NCI-H460 (cell line): Measurements from ENCODE around the gene HPS1. TPM values are rescaled to one million over a fixed set of nuclear protein-coding genes. Genes with fewer than 3 reads are reported as not detected.
"Not testable (repeated sequence)": the region's sequence is repeated elsewhere in the genome, so short reads cannot be mapped to it uniquely, and the experiment has no call there.

ENCODE experiments used
- DNase-seq: peaks from one replicate; pipeline ENCODE4 v3.0.0-alpha.2; 2016; ENCODE audit warnings: low read depth; ENCODE audit errors: extremely low read depth
- total RNA-seq: library from RNA; depleted of rRNA; stranded (reverse); fragments of >200 nt; shearing (Covaris generic); gene quantifications from 2 replicates; pipeline ENCODE4 v1.2.3, GENCODE V29; 2014

The HPS1 gene
- total RNA-seq, 1 experiment from 2014 or later: 36.6 TPM

DNA sequence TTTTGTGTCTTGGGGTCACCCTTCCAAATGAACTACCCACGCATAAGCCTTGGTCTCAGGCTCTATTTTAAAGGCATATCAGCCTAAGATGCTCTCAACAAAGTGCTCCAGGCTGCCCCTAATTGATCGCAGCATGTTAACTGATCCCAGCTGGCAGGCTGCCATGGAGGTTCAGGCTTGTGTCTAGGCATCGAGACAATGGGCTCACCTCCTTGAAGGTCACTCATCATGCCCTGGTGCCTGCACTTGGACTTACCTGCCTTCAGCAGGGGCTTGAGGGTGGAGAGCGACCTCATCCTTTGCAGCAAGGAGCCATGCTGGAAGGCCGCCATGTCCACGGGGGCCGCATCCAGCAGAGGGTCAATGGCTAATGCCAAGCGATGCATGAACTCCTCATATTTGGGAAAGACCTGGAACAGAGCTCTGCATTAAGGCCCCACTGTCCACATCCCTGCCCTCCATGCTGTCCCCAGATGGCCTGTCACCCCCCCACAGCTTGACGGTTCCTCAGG, 49.6 kb downstream of the HPS1 start:
- no peak for DNase-seq

GRCh38 chr10:98396096-98397063, 50.4 kb downstream of the HPS1 start:
- DNase-seq: no peak

DNA sequence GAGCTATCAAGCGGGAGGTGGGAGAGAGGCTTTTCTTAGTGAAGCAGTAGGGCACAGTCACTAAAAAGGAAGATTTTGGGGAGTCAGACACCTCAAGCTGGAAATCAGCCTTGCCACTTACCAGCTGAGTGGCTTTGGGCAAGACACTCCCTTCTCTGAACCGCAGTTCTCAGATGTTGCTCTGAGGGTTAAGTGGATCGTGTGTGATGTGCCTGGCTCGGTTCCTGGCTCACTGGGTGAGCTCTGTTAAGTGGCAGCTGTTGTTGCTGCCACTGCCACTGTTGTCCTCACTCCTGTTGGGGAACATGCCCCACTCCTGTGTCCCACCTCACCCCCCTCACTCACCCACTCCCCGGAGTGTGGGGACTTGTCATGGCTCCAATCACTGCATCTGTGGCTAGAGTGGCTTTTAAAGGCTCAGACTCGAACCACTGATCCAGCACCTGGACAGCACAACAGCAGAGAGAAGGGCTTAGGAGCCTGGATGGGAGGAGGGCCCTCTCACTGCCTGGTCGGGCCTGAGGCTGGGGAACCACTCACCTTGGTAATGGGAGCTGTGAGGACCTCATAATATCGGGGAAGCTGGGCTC, 51.8 kb downstream of the HPS1 start:
- DNase-seq: no peak

- no peak for DNase-seq
Observed at GRCh38 chr10:98391578-98391991, 55.1 kb downstream of the HPS1 start.

DNA sequence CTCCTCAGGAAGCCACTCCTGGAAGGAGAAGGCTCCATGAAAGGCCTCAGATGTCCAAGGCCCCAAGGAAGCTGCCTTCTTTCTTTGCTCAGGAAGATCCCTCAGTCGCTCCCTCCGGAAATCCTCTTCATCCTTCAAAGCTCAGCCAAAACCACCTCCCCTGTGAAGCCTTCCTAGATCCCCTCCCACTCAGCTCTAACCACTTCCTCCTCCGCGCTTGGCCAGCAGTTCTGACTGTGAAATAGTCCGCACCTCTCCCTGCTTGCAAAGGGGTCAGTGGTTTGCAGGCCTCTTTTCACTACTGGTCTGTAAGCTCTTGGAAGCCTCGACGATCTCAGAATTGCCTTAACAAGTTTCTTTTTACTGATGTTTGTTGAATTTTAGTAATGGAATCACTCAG, 55.7 kb downstream of the HPS1 start:
- DNase-seq: no peak

GRCh38 chr10:98390406-98390805, 56.3 kb downstream of the HPS1 start:
- DNase-seq: no peak

GRCh38 chr10:98389398-98389797, 57.3 kb downstream of the HPS1 start:
- no peak for DNase-seq

GRCh38 chr10:98388101-98388655, 58.6 kb downstream of the HPS1 start:
- DNase-seq: no peak

DNA sequence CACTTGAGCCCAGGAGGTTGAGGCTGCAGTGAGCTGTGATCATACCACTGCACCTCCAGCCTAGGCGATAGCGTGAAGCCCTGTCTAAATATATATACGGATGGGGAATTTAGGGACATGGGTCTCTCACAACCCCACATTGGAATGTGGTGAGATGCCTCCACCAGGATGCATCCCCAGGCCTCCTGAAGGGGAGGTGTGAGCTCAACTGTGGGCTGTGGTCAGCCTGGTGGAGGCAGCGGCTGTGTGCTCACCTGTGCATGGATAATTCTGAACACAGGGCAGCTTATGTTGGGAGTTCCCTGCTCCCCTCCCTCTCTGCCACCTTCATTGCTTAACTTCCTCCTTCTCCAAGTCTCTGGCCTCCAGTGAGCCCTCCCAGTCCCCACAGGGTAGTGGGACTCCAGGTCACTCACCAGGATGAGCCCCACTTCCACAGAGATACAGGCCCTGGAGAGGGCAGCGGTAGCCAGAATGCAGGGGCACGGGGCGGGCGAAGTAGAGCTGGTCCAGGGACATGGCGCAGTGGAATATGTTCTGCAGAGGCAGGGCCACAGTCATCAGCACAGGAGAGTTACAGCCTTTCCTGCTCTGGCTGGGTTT, 62.1 kb downstream of the HPS1 start:
- DNase-seq: no peak

DNA sequence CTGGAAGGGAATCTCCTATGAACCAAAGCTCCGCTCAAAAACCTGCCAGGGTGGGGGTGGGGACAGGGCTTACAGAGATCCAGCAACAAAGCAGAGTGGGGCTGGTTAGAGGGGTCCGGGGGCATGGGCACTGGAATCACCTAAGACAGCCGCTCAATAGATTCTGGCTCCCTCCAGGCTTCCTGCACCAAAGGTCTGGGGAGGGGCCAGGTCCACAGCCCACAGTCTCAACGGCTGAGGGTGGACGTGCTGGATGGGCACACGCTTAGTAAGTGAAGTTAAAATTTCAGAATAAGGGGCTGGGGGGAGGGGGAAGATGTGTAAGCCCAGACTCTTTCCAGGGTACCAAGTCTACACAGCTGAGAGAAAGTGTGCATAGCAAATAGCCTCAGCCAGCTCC, 62.9 kb downstream of the HPS1 start:
- DNase-seq: no peak

DNA sequence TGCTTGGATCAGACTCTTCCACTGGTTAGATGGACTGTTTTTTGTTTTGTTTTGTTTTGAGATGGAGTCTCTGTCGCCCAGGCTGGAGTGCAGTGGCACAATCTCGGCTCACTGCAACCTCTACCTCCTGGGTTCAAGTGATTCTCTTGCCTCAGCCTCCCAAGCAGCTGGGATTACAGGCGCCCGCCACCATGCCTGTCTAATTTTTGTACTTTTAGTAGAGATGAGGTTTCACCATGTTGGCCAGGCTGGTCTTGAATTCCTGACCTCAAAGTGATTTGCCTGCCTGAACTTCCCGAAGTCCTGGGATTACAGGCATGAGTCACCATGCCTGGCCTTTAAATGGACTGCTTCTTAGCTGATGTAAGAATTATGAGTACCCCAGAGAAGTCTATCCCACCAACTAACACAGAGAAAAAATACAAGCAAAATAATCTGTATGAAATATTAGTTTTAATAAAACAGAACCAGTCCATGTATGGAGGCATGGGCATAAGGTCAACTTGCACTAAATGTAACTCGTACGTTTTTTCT, 63.5 kb downstream of the HPS1 start:
- not testable (repeated sequence) for DNase-seq

DNA sequence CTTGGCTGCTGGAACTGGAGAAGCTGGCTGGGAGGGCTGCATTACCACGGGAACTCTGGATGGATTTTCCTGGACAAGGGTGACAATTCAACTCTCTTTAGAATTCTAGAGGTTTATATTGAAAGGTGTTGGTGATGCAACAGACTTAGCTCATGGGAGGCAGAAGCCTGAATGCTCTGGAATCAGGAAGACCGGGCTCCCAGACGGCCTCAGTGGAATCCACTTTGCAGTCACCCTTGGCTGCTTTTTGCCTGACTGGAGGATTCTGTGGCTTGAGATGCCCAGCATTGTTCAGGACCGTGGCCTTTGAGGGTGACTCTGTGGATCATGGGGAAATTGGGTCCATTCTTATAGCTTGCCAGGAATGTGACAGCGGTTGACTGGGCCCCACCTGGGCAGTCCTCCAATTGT, 64.0 kb downstream of the HPS1 start:
- no peak for DNase-seq

DNA sequence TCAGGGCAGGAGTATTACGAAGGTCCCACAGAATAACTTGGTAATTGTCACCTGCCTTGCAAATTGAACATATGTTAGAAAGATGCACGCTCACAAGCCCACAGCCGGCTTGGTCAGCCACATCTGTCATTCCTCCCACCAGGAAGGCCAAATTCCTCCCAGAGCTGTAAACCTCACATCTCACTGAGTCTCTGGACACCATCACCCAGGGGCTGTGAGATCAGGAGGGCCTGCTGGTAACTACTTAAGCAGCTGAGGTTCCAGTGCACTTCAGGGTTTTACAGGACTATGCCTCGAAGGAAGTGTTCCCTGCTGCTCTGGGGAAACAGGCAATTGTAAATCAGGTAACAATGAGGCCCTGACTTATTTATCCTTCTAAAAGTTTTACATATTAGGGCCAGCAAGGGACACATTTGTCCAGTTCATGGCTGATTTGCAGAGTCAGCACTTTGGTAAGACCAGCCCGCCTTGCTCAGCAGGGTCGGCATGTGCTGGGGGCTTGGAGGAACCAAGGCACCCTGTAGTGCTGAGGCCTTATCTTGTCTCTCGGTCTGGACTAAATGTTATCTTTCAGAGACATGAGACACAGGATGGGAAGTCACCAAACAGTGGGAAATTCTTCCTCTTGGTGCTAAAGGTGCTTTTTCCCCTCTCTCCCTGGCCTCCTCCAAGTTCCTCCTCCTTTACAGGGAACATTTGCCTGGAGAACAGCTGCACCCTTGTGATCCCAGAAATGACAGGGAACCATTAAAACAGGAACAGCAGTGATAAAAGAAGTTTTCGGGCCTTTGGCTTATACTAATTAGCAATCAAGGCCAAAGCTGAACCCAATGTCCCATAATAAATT, 66.0 kb downstream of the HPS1 start:
- no peak for DNase-seq

DNA sequence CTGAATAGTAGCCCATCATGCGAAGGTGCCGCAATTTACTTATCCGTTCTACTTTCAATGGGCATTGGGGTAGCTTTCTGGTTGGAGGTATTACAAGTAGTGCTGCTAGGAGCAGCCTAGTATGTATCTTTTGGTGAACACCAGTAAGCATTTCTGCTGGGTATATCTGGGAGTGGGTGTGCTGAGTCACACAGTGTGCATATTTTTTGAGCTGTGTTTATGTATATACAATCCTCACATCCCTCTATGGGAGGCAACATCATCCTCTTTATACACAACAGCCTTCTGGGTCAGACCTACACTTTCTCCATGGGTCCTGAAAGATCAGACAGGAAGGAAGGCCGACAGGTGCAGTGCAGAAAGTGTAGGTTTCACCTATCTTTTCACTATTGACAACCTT, 68.0 kb downstream of the HPS1 start:
- DNase-seq: no peak

DNA sequence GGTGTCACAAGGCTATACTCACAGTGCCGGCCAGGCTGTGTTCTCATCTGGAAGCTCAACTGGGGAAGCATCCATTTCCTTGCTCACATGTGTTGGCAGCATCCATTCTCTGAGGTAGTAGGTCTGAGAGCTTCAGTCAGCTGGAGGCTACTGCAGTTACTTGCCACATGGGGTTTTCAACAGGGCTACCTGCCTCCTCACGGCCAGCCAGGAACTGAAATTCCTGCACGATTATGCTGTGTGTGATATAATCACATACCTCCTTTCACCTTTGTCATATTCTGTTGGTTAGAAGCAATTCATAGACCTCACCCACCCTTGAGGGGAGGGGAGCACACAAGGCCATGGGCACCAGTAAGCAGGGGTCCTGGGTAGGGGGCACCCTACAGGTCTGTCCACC, 69.2 kb downstream of the HPS1 start:
- no peak for DNase-seq

DNA sequence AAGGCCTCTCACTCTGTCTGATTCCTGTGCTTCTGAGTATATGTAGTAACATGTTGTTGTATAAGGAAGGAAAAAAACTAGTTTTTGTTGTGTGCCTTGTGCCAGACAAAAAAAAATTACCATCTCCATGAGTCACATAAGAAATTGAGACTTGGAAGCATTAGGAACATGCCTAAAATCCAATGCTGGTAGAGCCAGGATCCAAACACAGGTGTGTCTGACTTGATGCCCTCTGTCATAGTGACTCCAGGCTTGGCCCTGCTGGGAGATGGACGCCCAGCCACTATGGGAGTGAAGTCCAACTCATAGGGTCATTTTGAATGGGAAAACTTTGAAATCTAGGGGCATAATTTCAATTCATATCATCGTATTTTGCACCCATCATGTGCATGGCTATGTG, 69.7 kb downstream of the HPS1 start:
- DNase-seq: no peak

- no peak for DNase-seq
Observed at GRCh38 chr10:98376485-98376884, 70.2 kb downstream of the HPS1 start.

DNA sequence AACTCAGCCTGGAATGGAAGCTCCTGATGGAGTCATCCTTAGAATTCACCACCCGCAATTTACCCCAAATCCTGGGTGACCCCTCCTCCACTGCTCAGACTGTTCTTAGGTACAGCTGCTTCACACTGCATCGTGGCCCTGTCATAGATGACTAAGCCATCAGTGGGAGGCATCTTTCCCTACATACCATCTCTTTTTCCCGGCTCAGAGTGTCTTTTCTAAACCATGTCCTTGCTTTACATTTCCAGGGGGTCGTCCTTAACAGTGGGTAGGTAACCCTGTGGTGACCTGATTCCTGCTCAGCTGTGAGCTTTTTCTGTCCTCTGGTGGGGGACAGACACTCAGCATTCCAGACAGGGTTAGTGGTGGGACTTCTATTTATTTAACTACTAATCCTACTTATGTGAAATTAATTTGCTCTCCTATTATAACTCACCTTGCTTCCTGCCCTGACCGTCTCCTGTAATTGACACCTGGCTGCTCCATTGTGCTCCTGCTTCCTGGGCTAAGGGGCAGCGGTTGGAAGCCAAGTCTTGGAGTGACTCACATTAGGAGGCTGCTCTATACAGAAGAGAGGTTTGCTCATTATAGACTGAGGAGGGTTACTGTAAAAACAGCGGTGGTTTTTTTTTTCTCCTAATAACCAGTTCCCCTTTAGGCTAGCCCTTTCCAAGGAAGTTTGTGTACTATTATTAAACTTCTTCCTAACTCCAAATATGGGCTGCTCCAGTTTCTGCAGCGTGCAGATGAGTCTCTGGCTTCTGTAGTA, 72.3 kb downstream of the HPS1 start:
- no peak for DNase-seq
